IMR-90 (cell line): ENCODE data around the gene FAF1.

Experiments
- CEBPB ChIP-seq: IDR thresholded peaks from 2 replicates; pipeline ENCODE4 v1.6.1; 2012; ENCODE audit warnings: low read depth, low read length, improper control_type of control experiment
- FOS ChIP-seq: fragments of 150-350 bp; IDR thresholded peaks from 2 replicates; pipeline ENCODE4 v1.6.1; 2016; ENCODE audit warnings: low read depth, low read length
- MAFK ChIP-seq: IDR thresholded peaks from 2 replicates; pipeline ENCODE4 v1.6.1; 2012; ENCODE audit warnings: low read depth, low read length, improper control_type of control experiment
- MAZ ChIP-seq: IDR thresholded peaks from 2 replicates; pipeline ENCODE4 v1.6.1; 2012; ENCODE audit warnings: low read depth, mild to moderate bottlenecking, low read length, improper control_type of control experiment, moderate library complexity, borderline replicate concordance
- POLR2A ChIP-seq: IDR thresholded peaks from 2 replicates; pipeline ENCODE4 v1.6.1; 2012; ENCODE audit warnings: mild to moderate bottlenecking, low read depth, low read length
- RAD21 ChIP-seq: IDR thresholded peaks from 2 replicates; pipeline ENCODE4 v1.6.1; 2012; ENCODE audit warnings: low read length, improper control_type of control experiment
- RCOR1 ChIP-seq: IDR thresholded peaks from 2 replicates; pipeline ENCODE4 v1.6.1; 2012; ENCODE audit warnings: mild to moderate bottlenecking, low read length, improper control_type of control experiment; ENCODE audit not compliant: insufficient replicate concordance
- TF ChIP-seq, protein P1 (sequence below): conservative IDR thresholded peaks from 2 replicates; pipeline ENCODE4 v1.5.1; 2012; ENCODE audit warnings: mild to moderate bottlenecking, low read depth, low read length, improper control_type of control experiment
- TF ChIP-seq, protein P2 (sequence below): fragments of 150-350 bp; IDR thresholded peaks from 2 replicates; pipeline ENCODE4 v1.6.1; 2016; ENCODE audit warnings: low read depth, mild to moderate bottlenecking, low read length, moderate library complexity, borderline replicate concordance

DNA sequence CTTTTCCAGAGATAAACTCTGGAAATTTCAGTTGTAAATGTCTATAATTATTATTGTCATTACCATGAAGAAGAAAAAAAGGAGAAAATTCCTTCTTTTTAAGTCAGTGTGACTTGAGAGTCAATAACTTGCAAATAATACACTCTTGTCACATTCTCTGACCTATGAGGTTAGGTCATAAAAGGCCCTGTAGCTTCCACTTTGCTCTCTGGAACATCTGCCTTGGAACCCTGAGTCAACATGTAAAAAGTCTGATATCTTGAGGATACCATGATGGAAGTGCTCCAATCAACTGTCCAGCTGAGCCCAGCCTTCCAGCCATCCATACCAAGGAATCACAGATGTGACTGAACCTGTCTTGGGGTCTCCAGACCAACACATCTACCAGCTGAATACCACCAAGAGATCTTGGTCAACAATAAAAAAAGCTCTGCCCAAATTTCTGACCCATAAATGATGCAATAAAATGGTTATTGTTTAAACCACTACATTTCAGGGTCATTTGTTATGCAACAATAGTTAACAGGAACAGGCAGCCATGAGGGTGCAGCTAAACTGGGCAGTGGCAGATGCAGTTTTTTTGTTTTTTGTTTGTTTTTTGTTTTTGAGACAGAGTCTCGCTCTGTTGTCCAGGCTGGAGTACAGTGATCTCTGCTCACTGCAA lies 547.1 kb downstream of the FAF1 start:
- TF ChIP-seq, protein P1, sequence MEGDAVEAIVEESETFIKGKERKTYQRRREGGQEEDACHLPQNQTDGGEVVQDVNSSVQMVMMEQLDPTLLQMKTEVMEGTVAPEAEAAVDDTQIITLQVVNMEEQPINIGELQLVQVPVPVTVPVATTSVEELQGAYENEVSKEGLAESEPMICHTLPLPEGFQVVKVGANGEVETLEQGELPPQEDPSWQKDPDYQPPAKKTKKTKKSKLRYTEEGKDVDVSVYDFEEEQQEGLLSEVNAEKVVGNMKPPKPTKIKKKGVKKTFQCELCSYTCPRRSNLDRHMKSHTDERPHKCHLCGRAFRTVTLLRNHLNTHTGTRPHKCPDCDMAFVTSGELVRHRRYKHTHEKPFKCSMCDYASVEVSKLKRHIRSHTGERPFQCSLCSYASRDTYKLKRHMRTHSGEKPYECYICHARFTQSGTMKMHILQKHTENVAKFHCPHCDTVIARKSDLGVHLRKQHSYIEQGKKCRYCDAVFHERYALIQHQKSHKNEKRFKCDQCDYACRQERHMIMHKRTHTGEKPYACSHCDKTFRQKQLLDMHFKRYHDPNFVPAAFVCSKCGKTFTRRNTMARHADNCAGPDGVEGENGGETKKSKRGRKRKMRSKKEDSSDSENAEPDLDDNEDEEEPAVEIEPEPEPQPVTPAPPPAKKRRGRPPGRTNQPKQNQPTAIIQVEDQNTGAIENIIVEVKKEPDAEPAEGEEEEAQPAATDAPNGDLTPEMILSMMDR = no peak
- TF ChIP-seq MAZ (no peak), MAFK (no peak), RAD21 (no peak), FOS (no peak), CEBPB (0 out of 2 replicates have a peak, but pooled peaks have one; percentile 22), POLR2A (no peak), RCOR1 (no peak)
- TF ChIP-seq, protein P2, sequence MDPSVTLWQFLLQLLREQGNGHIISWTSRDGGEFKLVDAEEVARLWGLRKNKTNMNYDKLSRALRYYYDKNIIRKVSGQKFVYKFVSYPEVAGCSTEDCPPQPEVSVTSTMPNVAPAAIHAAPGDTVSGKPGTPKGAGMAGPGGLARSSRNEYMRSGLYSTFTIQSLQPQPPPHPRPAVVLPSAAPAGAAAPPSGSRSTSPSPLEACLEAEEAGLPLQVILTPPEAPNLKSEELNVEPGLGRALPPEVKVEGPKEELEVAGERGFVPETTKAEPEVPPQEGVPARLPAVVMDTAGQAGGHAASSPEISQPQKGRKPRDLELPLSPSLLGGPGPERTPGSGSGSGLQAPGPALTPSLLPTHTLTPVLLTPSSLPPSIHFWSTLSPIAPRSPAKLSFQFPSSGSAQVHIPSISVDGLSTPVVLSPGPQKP = no peak
